Osteoblast (primary cell): ENCODE data around the gene PFKP. TPM values are rescaled to one million over a fixed set of nuclear protein-coding genes. Genes with fewer than 3 reads are reported as not detected.
A peak's percentile ranks its signal among the peaks of the same experiment; 100 is the strongest.

ENCODE experiments used
- DNase-seq: peaks from one replicate; pipeline ENCODE4 v3.0.0; 2011; ENCODE audit warnings: low spot score, mixed read lengths; ENCODE audit not compliant: insufficient read length; ENCODE audit errors: missing footprints
- H2AFZ ChIP-seq: 2 replicates; pipeline ENCODE4 v1.6.0; 2011; ENCODE audit warnings: mild to moderate bottlenecking, low read length
- H3K27ac ChIP-seq: 2 replicates; pipeline ENCODE4 v1.5.1; 2011; ENCODE audit warnings: mild to moderate bottlenecking, low read depth, low read length, moderate library complexity
- H3K27me3 ChIP-seq: 2 replicates; pipeline ENCODE4 v1.6.0; 2012; ENCODE audit warnings: mild to moderate bottlenecking, control low read depth, inconsistent platforms, low read length, moderate library complexity; ENCODE audit not compliant: insufficient read depth
- H3K36me3 ChIP-seq: 2 replicates; pipeline ENCODE4 v1.5.1; 2011; ENCODE audit warnings: mild to moderate bottlenecking, low read length, control low read depth, moderate library complexity; ENCODE audit not compliant: insufficient read depth
- H3K4me1 ChIP-seq: 2 replicates; pipeline ENCODE4 v1.5.1; 2011; ENCODE audit warnings: mild to moderate bottlenecking, low read length, control low read depth, moderate library complexity; ENCODE audit not compliant: insufficient read depth
- H3K4me2 ChIP-seq: 2 replicates; pipeline ENCODE4 v1.6.0; 2011; ENCODE audit warnings: mild to moderate bottlenecking, low read length; ENCODE audit not compliant: insufficient read depth
- H3K4me3 ChIP-seq: fragments of 200-600 bp; sonication (generic); 3 replicates; pipeline ENCODE4 v1.5.1; 2012; ENCODE audit warnings: mild to moderate bottlenecking, low read length, inconsistent platforms; ENCODE audit not compliant: insufficient read depth
- H3K79me2 ChIP-seq: 2 replicates; pipeline ENCODE4 v1.6.0; 2012; ENCODE audit warnings: mild to moderate bottlenecking, low read length, control low read depth, inconsistent platforms; ENCODE audit not compliant: insufficient read depth
- H3K9me3 ChIP-seq: 2 replicates; pipeline ENCODE4 v1.5.1; 2011; ENCODE audit warnings: low read depth, low read length, control low read depth
- H4K20me1 ChIP-seq: 2 replicates; pipeline ENCODE4 v1.6.0; 2012; ENCODE audit warnings: mild to moderate bottlenecking, low read length, control low read depth; ENCODE audit not compliant: insufficient read depth
- CTCF ChIP-seq: IDR thresholded peaks from 2 replicates; pipeline ENCODE4 v1.5.1; 2011; ENCODE audit warnings: mild to moderate bottlenecking, low read depth, low read length, moderate library complexity; ENCODE audit errors: extremely low read depth
- total RNA-seq: library from RNA; depleted of rRNA; stranded (reverse); fragments of >200 nt; gene quantifications from 2 replicates; pipeline ENCODE4 v1.2.3, GENCODE V29; 2012

PFKP gene
- total RNA-seq, 1 donor: 80.0 TPM

GRCh38 chr10:3172081-3172445 is 104.7 kb downstream of the PFKP start:
- DNase-seq: peak; percentile 91
- TF ChIP-seq CTCF: no peak
- Histone ChIP-seq H4K20me1 (peaks cover 24% of the 10 kb centered on the region), H3K36me3 (peaks cover 33% of the 10 kb centered on the region), H3K79me2 (peaks cover 47% of the 10 kb centered on the region), H3K4me3 (peak overlapping the region; percentile 87), H2AFZ (peak overlapping the region; percentile 72), H3K27me3 (peaks cover 17% of the 10 kb centered on the region), H3K4me1 (peaks cover 2% of the 10 kb centered on the region), H3K4me2 (peak overlapping the region; percentile 63), H3K9me3 (no peaks in the 10 kb centered on the region), H3K27ac (peak overlapping the region; percentile 96)

- peaks cover 44% of the 10 kb centered on the region for H3K79me2 ChIP-seq
Measured at GRCh38 chr10:3172446-3173170, 105.3 kb downstream of the PFKP start, which contains the start of gene PITRM1. Gene PITRM1, minus strand, starts transcription at chr10:3172782. Its CDS starts 10 bp downstream, at chr10:3172772.

GRCh38 chr10:3173171-3173878 is 106.0 kb downstream of the PFKP start:
- H2AFZ ChIP-seq: peak overlapping the region; percentile 46
- H3K4me2 ChIP-seq: peak overlapping the region; percentile 75
- TF ChIP-seq CTCF: no peak

More at GRCh38 chr10:3172446-3173170, 105.3 kb downstream of the PFKP start, which contains the start of gene PITRM1:
- Histone ChIP-seq H3K4me2 (peak within 1 kb of the TSS; percentile 75), H3K27me3 (peaks cover 19% of the 10 kb centered on the region), H3K4me1 (peaks cover 2% of the 10 kb centered on the region), H3K9me3 (no peaks in the 10 kb centered on the region), H3K4me3 (peak within 1 kb of the TSS; percentile 87), H3K27ac (peak within 1 kb of the TSS; percentile 96), H3K36me3 (peaks cover 27% of the 10 kb centered on the region), H4K20me1 (peaks cover 24% of the 10 kb centered on the region), H2AFZ (peak within 1 kb of the TSS; percentile 72)
- no peak for TF ChIP-seq CTCF
- DNase-seq: peak; percentile 99

GRCh38 chr10:3178042-3178441 is 110.7 kb downstream of the PFKP start:
- Histone ChIP-seq H3K4me2 (no peak overlapping the region), H3K4me1 (no peaks in the 10 kb centered on the region), H3K36me3 (no peaks in the 10 kb centered on the region), H3K27me3 (peaks cover 37% of the 10 kb centered on the region), H3K9me3 (no peaks in the 10 kb centered on the region), H3K4me3 (no peak overlapping the region), H2AFZ (no peak overlapping the region), H4K20me1 (no peaks in the 10 kb centered on the region), H3K27ac (no peak overlapping the region), H3K79me2 (no peaks in the 10 kb centered on the region)
- no peak for DNase-seq
- TF ChIP-seq CTCF: no peak

More at GRCh38 chr10:3173171-3173878, 106.0 kb downstream of the PFKP start:
- DNase-seq: no peak
- Histone ChIP-seq H3K4me3 (peak overlapping the region; percentile 65), H4K20me1 (peaks cover 17% of the 10 kb centered on the region), H3K36me3 (peaks cover 20% of the 10 kb centered on the region), H3K27ac (no peak overlapping the region), H3K79me2 (peaks cover 37% of the 10 kb centered on the region), H3K27me3 (peaks cover 24% of the 10 kb centered on the region), H3K4me1 (peaks cover 2% of the 10 kb centered on the region), H3K9me3 (no peaks in the 10 kb centered on the region)
